OCI-LY7 (cell line): ENCODE results near the gene VEGFA. TPM values are rescaled to one million over a fixed set of nuclear protein-coding genes. Genes with fewer than 3 reads are reported as not detected.

Experiments used
- BruUV-seq: library from RNA; stranded (reverse); fragments of 400-500 nt; replicated peaks from 2 replicates; lab custom pipeline; 2021; lab: Mats Ljungman, UMichigan
- CTCF ChIA-PET: fragments of 300-600 bp; sonication (Branson Sonifier 250); formaldehyde crosslinking; loops from one replicate; lab custom pipeline; 2022; ENCODE audit warnings: antibody characterized with exemption; ENCODE audit not compliant: unreplicated experiment; lab: Charles Lee
- POLR2A ChIA-PET: fragments of 300-600 bp; sonication (Branson Sonifier 250); formaldehyde crosslinking; loops from one replicate; lab custom pipeline; 2022; ENCODE audit warnings: antibody characterized with exemption; lab: Charles Lee
- DNase-seq: peaks from one replicate; pipeline ENCODE4 v3.0.0-alpha.2; 2015; ENCODE audit warnings: low spot score
- H2AFZ ChIP-seq: fragments of 200-600 bp; sonication (generic), shearing (Covaris generic); 2 replicates; pipeline ENCODE4 v1.6.1; 2014; ENCODE audit warnings: mild to moderate bottlenecking, antibody characterized with exemption, low read length, moderate library complexity
- H3K27ac ChIP-seq: fragments of 200-600 bp; sonication (generic); 2 replicates; pipeline ENCODE4 v1.5.1; 2014; ENCODE audit warnings: mixed run types, low read depth, mild to moderate bottlenecking, moderate library complexity, low read length, inconsistent platforms; ENCODE audit not compliant: poor library complexity, severe bottlenecking
- H3K36me3 ChIP-seq: fragments of 200-600 bp; sonication (generic); 2 replicates; pipeline ENCODE4 v1.6.1; 2014; ENCODE audit warnings: mild to moderate bottlenecking, antibody characterized with exemption, low read length, moderate library complexity, mixed read lengths; ENCODE audit not compliant: insufficient read depth
- H3K4me1 ChIP-seq: fragments of 200-600 bp; sonication (generic); 2 replicates; pipeline ENCODE4 v1.5.1; 2014; ENCODE audit warnings: mild to moderate bottlenecking, low read length; ENCODE audit not compliant: insufficient read depth, poor library complexity, severe bottlenecking
- H3K4me2 ChIP-seq: fragments of 200-600 bp; sonication (generic); 2 replicates; pipeline ENCODE4 v1.6.1; 2014; ENCODE audit warnings: mild to moderate bottlenecking, low read length
- H3K4me3 ChIP-seq: fragments of 200-600 bp; sonication (generic); 2 replicates; pipeline ENCODE4 v1.5.1; 2014; ENCODE audit warnings: mild to moderate bottlenecking, low read depth, low read length; ENCODE audit not compliant: poor library complexity, severe bottlenecking
- H3K79me2 ChIP-seq: fragments of 200-600 bp; sonication (generic); 2 replicates; pipeline ENCODE4 v1.6.1; 2016; ENCODE audit warnings: low read depth, mild to moderate bottlenecking, low read length, moderate library complexity, mixed read lengths; ENCODE audit not compliant: insufficient read depth
- H3K9me2 ChIP-seq: fragments of 200-600 bp; sonication (generic); 2 replicates; pipeline ENCODE4 v1.6.1; 2016; ENCODE audit warnings: mild to moderate bottlenecking, low read length, mixed read lengths; ENCODE audit not compliant: insufficient read depth
- H3K9me3 ChIP-seq: fragments of 200-600 bp; sonication (generic); 2 replicates; pipeline ENCODE4 v1.6.1; 2014; ENCODE audit warnings: mild to moderate bottlenecking, mixed run types, low read length, mixed read lengths
- H4K20me1 ChIP-seq: fragments of 200-600 bp; sonication (generic); 2 replicates; pipeline ENCODE4 v1.6.1; 2014; ENCODE audit warnings: mild to moderate bottlenecking, antibody characterized with exemption, low read length, moderate library complexity, mixed read lengths; ENCODE audit not compliant: insufficient read depth
- CTCF ChIP-seq: fragments of 200-600 bp; sonication (generic); conservative IDR thresholded peaks from 2 replicates; pipeline ENCODE4 v1.5.1; 2014; ENCODE audit warnings: mild to moderate bottlenecking, antibody characterized with exemption, low read length, moderate library complexity, mixed read lengths
- EZH2phosphoT487 ChIP-seq: fragments of 200-600 bp; sonication (generic); IDR thresholded peaks from 2 replicates; pipeline ENCODE4 v1.6.1; 2018; ENCODE audit warnings: low read depth, borderline replicate concordance, mild to moderate bottlenecking, mixed run types, antibody characterized with exemption, low read length, moderate library complexity, mixed read lengths
- intact Hi-C: fragments of 100-400 bp; cut with micrococcal nuclease; formaldehyde crosslinking; loops from one replicate; pipeline ENCODE4 v1.10.0; 2022; ENCODE audit not compliant: unreplicated experiment
- total RNA-seq, 2 experiments: library from RNA; depleted of rRNA in 1 of 2; stranded (reverse); fragments of >200 nt in 1 of 2; shearing (Covaris generic) in 1 of 2; gene quantifications; 2 replicates each; pipeline ENCODE4 v1.2.3, GENCODE V29; 2014 to 2022

The VEGFA gene
- total RNA-seq, 2 experiments from 2014 or later: 59.7 to 88.5 TPM

GRCh38 chr6:43737272-43738081 is 32.5 kb upstream of the VEGFA start:
- Histone ChIP-seq H3K79me2 (no peaks in the 10 kb centered on the region), H3K9me3 (no peaks in the 10 kb centered on the region; the same call in 1 of the 2 replicates), H2AFZ (no peak overlapping the region), H3K4me2 (no peak overlapping the region), H4K20me1 (no peaks in the 10 kb centered on the region), H3K36me3 (no peaks in the 10 kb centered on the region), H3K27ac (no peak overlapping the region), H3K4me1 (peaks cover 23% of the 10 kb centered on the region), H3K9me2 (no peaks in the 10 kb centered on the region), H3K4me3 (no peak overlapping the region)
- intact Hi-C loops: no loop called here
- TF ChIP-seq EZH2phosphoT487 (no peak), CTCF (no peak)
- POLR2A ChIA-PET: interaction anchor here (0.6 kb wide), 1 partner anchor 25 kb away, joined by 4 read pairs; no protein-coding TSS in a partner anchor
- BruUV-seq: no TSS peak
- DNase-seq: no peak
- CTCF ChIA-PET: no interaction called here

- H3K79me2 ChIP-seq: no peaks in the 10 kb centered on the region
- DNase-seq: no peak
- ChIA-PET CTCF (no interaction called here), POLR2A (no interaction called here)
- peaks cover 18% of the 10 kb centered on the region for H3K4me1 ChIP-seq
- H3K4me2 ChIP-seq: no peak overlapping the region
- H4K20me1 ChIP-seq: no peaks in the 10 kb centered on the region
- BruUV-seq: no TSS peak
- H3K9me2 ChIP-seq: no peaks in the 10 kb centered on the region
- H3K27ac ChIP-seq: no peak overlapping the region
- intact Hi-C loops: no loop called here
- TF ChIP-seq CTCF (no peak), EZH2phosphoT487 (no peak)
- H3K9me3 ChIP-seq: no peaks in the 10 kb centered on the region
- no peak overlapping the region for H3K4me3 ChIP-seq
- no peak overlapping the region for H2AFZ ChIP-seq
- H3K36me3 ChIP-seq: no peaks in the 10 kb centered on the region
Measured at GRCh38 chr6:43738267-43738676, 31.7 kb upstream of the VEGFA start.
